Testis (tissue), 3 donors: ENCODE results near the gene SENP2. TPM values are rescaled to one million over a fixed set of nuclear protein-coding genes. Genes with fewer than 3 reads are reported as not detected.

Source experiments
- DNase-seq: peaks from one replicate; pipeline ENCODE4 v3.0.0-alpha.2; 2019
- H3K27ac ChIP-seq, 2 donors: fragments of 200-600 bp; sonication (generic); one replicate each; pipeline ENCODE4 v1.5.1; 2019
- H3K27me3 ChIP-seq: fragments of 200-600 bp; sonication (generic); one replicate; pipeline ENCODE4 v1.5.1; 2019
- H3K36me3 ChIP-seq: fragments of 200-600 bp; sonication (generic); one replicate; pipeline ENCODE4 v1.5.1; 2017; ENCODE audit warnings: low read depth; ENCODE audit errors: missing control alignments
- H3K4me1 ChIP-seq: fragments of 200-600 bp; sonication (generic); one replicate; pipeline ENCODE4 v1.5.1; 2019
- H3K4me3 ChIP-seq, 2 donors: fragments of 200-600 bp; sonication (generic); one replicate each; pipeline ENCODE4 v1.5.1; 2017 to 2019
- H3K9me3 ChIP-seq: fragments of 200-600 bp; sonication (generic); one replicate; pipeline ENCODE4 v1.5.1; 2017
- CTCF ChIP-seq, 3 experiments: fragments of 450-650 bp in 2 of 3; fragments of 200-600 bp in 1 of 3; sonication (generic) in 1 of 3; IDR thresholded peaks; one replicate each; pipeline ENCODE4 v1.5.1; 2016 to 2019; ENCODE audit warnings: antibody characterized with exemption in 3 of 3, mild to moderate bottlenecking in 2 of 3, moderate library complexity in 1 of 3
- POLR2A ChIP-seq: fragments of 450-650 bp; IDR thresholded peaks from one replicate; pipeline ENCODE4 v1.6.1; 2017; ENCODE audit warnings: antibody characterized with exemption, mild to moderate bottlenecking, moderate library complexity
- WGBS, 2 donors: methylation state at CpG; one replicate each; pipeline ENCODE4 v1.1.5; 2018; 5-methylcytosine and 5-hydroxymethylcytosine counted together
- intact Hi-C: fragments of 100-400 bp; cut with DNase I; formaldehyde crosslinking; loops from one replicate; pipeline ENCODE4 v1.15.1; 2023; ENCODE audit warnings: low total_unique reads
- polyA plus RNA-seq: library from polyadenylated mRNA; stranded (reverse); fragments of 350-450 nt; fragmentation: Illumina TruSeq; extraction: RNeasy Lipid Tissue Mini Kit (QIAGEN cat#74804); gene quantifications from one replicate; pipeline ENCODE4 v1.2.3, GENCODE V29; 2014; ENCODE audit warnings: low read depth, low replicate concordance; ENCODE audit not compliant: insufficient read depth
- small RNA-seq, 2 donors: library from RNA; depleted of rRNA; stranded (forward); fragments of <200 nt; gene quantifications; one replicate each; pipeline ENCODE3, GENCODE V24; 2016
- total RNA-seq, 2 donors: library from RNA; depleted of rRNA; stranded (reverse); fragments of >200 nt; gene quantifications; one replicate each; pipeline ENCODE4 v1.2.3, GENCODE V29; 2016

Gene SENP2
- total and polyA plus RNA-seq, 3 donors from 2014 or later, result 56.7 to 146 (median 88.1) TPM

DNA sequence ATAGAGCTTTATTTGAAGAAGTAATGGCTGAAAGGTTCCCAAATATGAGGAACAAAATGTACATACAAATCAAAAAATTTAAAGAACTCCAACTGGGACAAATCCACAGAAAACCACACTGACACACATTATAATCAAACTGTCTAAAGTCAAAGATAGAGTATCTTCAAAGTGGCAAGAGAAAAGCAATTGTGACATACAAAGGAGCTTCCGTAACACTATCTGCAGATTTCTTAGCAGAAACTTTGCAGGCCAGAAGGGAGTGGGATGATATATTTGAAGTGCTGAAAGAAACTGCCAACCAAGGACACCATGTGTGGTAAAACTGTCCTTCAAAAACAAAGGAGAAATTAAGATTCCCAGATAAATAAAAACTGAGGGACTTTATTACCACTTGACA, 91.9 kb downstream of the SENP2 start:
- H3K4me3 ChIP-seq, result no peak overlapping the region
- H3K9me3 ChIP-seq, result no peaks in the 10 kb centered on the region
- TF ChIP-seq CTCF (IDR thresholded peaks at IDR 0.05) (no peak), POLR2A (no peak)
- no peaks in the 10 kb centered on the region for H3K36me3 ChIP-seq
- H3K4me1 ChIP-seq, result no peaks in the 10 kb centered on the region
- DNase-seq, result no peak
- no peaks in the 10 kb centered on the region for H3K27me3 ChIP-seq
- intact Hi-C loops, result no loop called here
- 53 to 58% methylated on average over 1 of the region's 1 CpG for WGBS, 2 donors
- no peak overlapping the region for H3K27ac ChIP-seq

DNA sequence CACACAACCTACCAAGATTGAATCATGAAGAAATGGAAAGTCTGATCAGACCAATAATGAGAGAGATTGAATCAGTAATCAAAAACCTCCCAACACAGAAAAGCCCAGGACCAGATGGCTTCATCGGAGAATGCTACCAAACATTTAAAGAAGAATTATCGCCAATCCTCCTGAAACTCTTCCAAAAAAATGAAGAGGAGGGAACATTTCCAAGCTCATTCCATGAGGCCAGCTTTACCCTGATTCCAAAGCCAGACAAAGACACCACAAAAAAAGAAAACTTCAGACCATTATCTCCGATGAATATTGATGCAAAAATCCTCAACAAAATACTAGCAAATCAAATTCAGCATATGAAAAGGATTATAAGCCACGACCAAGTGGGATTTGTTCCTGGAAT, 94.1 kb downstream of the SENP2 start:
- H3K27me3 ChIP-seq, result no peaks in the 10 kb centered on the region
- intact Hi-C loops, result no loop called here
- no peak overlapping the region for H3K4me3 ChIP-seq
- DNase-seq, result no peak
- H3K9me3 ChIP-seq, result no peaks in the 10 kb centered on the region
- H3K36me3 ChIP-seq, result no peaks in the 10 kb centered on the region
- no peak for TF ChIP-seq POLR2A
- no peak for TF ChIP-seq CTCF (IDR thresholded peaks at IDR 0.05)
- 74 to 79% methylated on average over 4 of the region's 4 CpGs for WGBS, 2 donors
- H3K4me1 ChIP-seq, result no peaks in the 10 kb centered on the region
- no peak overlapping the region for H3K27ac ChIP-seq

Small RNA genes within 50 kb of the gene (small RNA-seq; reads per million reads assigned to genes)
- gene AC133473.1, result 0 reads per million in 2 donors

Other genes with a start within 250 kb of the SENP2 start
- 10 to 100 TPM; 43.7 to 66.5 TPM for gene MAP3K13, start 223.2 kb upstream of the SENP2 start, total RNA-seq
- 37.1 TPM for gene MAP3K13, start 223.2 kb upstream of the SENP2 start, polyA plus RNA-seq
- gene TMEM41A, start 87.3 kb upstream of the SENP2 start, total RNA-seq, result 10 to 100 TPM; 34.4 to 38.7 TPM
- 29.9 TPM for gene TMEM41A, start 87.3 kb upstream of the SENP2 start, polyA plus RNA-seq
- gene LIPH, start 33.7 kb upstream of the SENP2 start, total RNA-seq, result 10 to 100 TPM; 15.0 to 18.0 TPM
- gene LIPH, start 33.7 kb upstream of the SENP2 start, polyA plus RNA-seq, result 4.2 TPM
- 10 to 100 TPM; 19.4 to 29.1 TPM for gene IGF2BP2, start 238.7 kb downstream of the SENP2 start, total RNA-seq
- gene IGF2BP2, start 238.7 kb downstream of the SENP2 start, polyA plus RNA-seq, result 18.9 TPM